HepG2 (cell line): ENCODE measurements around the gene ZNF726. TPM values are rescaled to one million over a fixed set of nuclear protein-coding genes. Genes with fewer than 3 reads are reported as not detected.
"Not testable (repeated sequence)": the region's sequence is repeated elsewhere in the genome, so short reads cannot be mapped to it uniquely, and the experiment has no call there.

Experiments
- ATAC-seq: fragments of 200-7000 bp; cut with Tn5 transposase; 3 replicates; pipeline ENCODE4 v1.9.1; 2020; ENCODE audit warnings: mild to moderate bottlenecking, moderate library complexity
- BruUV-seq: library from RNA; stranded (reverse); fragments of 400-500 nt; replicated peaks from 2 replicates; lab custom pipeline; 2021; lab: Mats Ljungman, UMichigan
- CTCF ChIA-PET: fragments of 300-600 bp; formaldehyde crosslinking; extraction: SDS; loops from one replicate; lab custom pipeline; 2021; ENCODE audit warnings: low total read pairs, inconsistent platforms, low intra/inter-chr PET ratio; lab: Yijun Ruan, JAX
- POLR2A ChIA-PET: fragments of 350-600 bp; sonication (Branson Sonifier 250); formaldehyde crosslinking; loops from one replicate; lab custom pipeline; 2020; ENCODE audit warnings: antibody characterized with exemption, inconsistent platforms; lab: Yijun Ruan, JAX
- DNase-seq: peaks from one replicate; pipeline ENCODE4 v3.0.0-alpha.2; 2015; ENCODE audit warnings: low spot score
- FAIRE-seq: peaks from 3 replicates; lab custom pipeline; 2011; peaks lifted over from hg19 to GRCh38; lab: Jason Lieb, UNC
- H2AFZ ChIP-seq: one replicate; pipeline ENCODE4 v1.6.1; 2011; ENCODE audit warnings: low read length, inconsistent platforms
- H3K27ac ChIP-seq: fragments of 300-600 bp; 3 replicates; pipeline ENCODE4 v1.8.0; 2011; ENCODE audit warnings: mixed run types, mild to moderate bottlenecking, mixed read lengths, low read length, inconsistent platforms; ENCODE audit not compliant: insufficient read depth; ENCODE audit errors: extremely low read length
- H3K27me3 ChIP-seq, 2 experiments: fragments of 200-600 bp in 1 of 2; 2 replicates in 1 of 2; 3 replicates in 1 of 2; pipeline versions ENCODE4 v1.6.0 to v1.8.0; 2011; ENCODE audit warnings: low read length in 2 of 2, mild to moderate bottlenecking in 2 of 2, moderate library complexity in 2 of 2, inconsistent platforms in 1 of 2; ENCODE audit not compliant: insufficient read depth in 2 of 2, control insufficient read depth in 1 of 2
- H3K36me3 ChIP-seq, 2 experiments: fragments of 200-600 bp in 1 of 2; replicated peaks in 1 of 2; 2 replicates in 1 of 2; 3 replicates in 1 of 2; pipeline versions ENCODE4 v1.5.1 to v1.8.0; 2011; ENCODE audit warnings: low read length in 2 of 2, inconsistent platforms in 1 of 2; ENCODE audit not compliant: insufficient read depth in 2 of 2, control insufficient read depth in 1 of 2
- H3K4me1 ChIP-seq: 2 replicates; pipeline ENCODE4 v1.5.1; 2012; ENCODE audit warnings: low read length, inconsistent platforms; ENCODE audit not compliant: insufficient read depth
- H3K4me2 ChIP-seq: 2 replicates; pipeline ENCODE4 v1.6.0; 2011; ENCODE audit warnings: low read depth, low read length, inconsistent platforms
- H3K4me3 ChIP-seq, 3 experiments: fragments of 200-600 bp in 1 of 3; sonication (generic), shearing (Covaris generic) in 1 of 3; replicated peaks in 1 of 3; 2 replicates each; pipeline ENCODE4 v1.5.1; 2011 to 2016; ENCODE audit warnings: low read length in 3 of 3, inconsistent platforms in 2 of 3, low read depth in 2 of 3, mild to moderate bottlenecking in 2 of 3, control low read depth in 1 of 3, mixed read lengths in 1 of 3; ENCODE audit not compliant: insufficient read depth in 1 of 3
- H3K79me2 ChIP-seq: one replicate; pipeline ENCODE4 v1.6.1; 2011; ENCODE audit warnings: low read length, inconsistent platforms; ENCODE audit not compliant: insufficient read depth
- H3K9ac ChIP-seq: 2 replicates; pipeline ENCODE4 v1.6.0; 2011; ENCODE audit warnings: mild to moderate bottlenecking, low read depth, low read length, inconsistent platforms; ENCODE audit not compliant: insufficient read depth
- H3K9me3 ChIP-seq: 2 replicates; pipeline ENCODE4 v1.5.1; 2012; ENCODE audit warnings: mild to moderate bottlenecking, low read length
- H4K20me1 ChIP-seq: 2 replicates; pipeline ENCODE4 v1.6.0; 2011; ENCODE audit warnings: inconsistent platforms, mild to moderate bottlenecking, low read length, moderate library complexity; ENCODE audit not compliant: insufficient read depth
- MAZ ChIP-seq, 2 experiments: sonication (generic) in 1 of 2; formaldehyde crosslinking in 1 of 2; IDR thresholded peaks; 2 replicates each; pipeline versions ENCODE4 v1.5.0 to v1.6.1; 2012 to 2020; ENCODE audit warnings: low read depth in 2 of 2, mild to moderate bottlenecking in 2 of 2, borderline replicate concordance in 1 of 2, improper control_type of control experiment in 1 of 2, low read length in 1 of 2, missing genetic modification reagents in 1 of 2, moderate library complexity in 1 of 2
- WGBS: methylation state at CpG from one replicate; pipeline ENCODE4 v1.1.6; 2017; ENCODE audit warnings: low lambda C conversion rate; 5-methylcytosine and 5-hydroxymethylcytosine counted together
- in situ Hi-C: cut with HindIII; loops from 2 replicates; pipeline ENCODE4 v1.10.0; 2017; ENCODE audit warnings: low pct_unique_long_range_greater_than_20kb; ENCODE audit not compliant: extremely low pct_ligation_motif_present
- intact Hi-C: fragments of 100-400 bp; cut with micrococcal nuclease; formaldehyde crosslinking; loops from one replicate; pipeline ENCODE4 v1.10.0; 2022; ENCODE audit not compliant: unreplicated experiment
- polyA plus RNA-seq, 8 experiments: library from polyadenylated mRNA; depleted of rRNA in 3 of 8; stranded (reverse) in 7 of 8; unstranded in 1 of 8; fragments of >200 nt; fragmentation: Illumina TruSeq in 4 of 8; extraction: Trizol in 4 of 8; gene quantifications; 2 replicates each; pipeline versions ENCODE4 v1.2.1 to v1.2.3, GENCODE V29; 2011 to 2016; ENCODE audit warnings: low read depth in 4 of 8, missing spikeins in 1 of 8, mixed read lengths in 1 of 8; ENCODE audit not compliant: insufficient read depth in 1 of 8
- total RNA-seq, 5 experiments: library from RNA; depleted of rRNA; stranded (reverse); fragments of >200 nt; fragmentation: Illumina TruSeq; extraction: Trizol; gene quantifications; 2 replicates each; pipeline ENCODE4 v1.2.3, GENCODE V29; 2016; ENCODE audit warnings: low read depth in 1 of 5
- TF ChIP-seq, protein P1 (sequence below): sonication (generic); formaldehyde crosslinking; conservative IDR thresholded peaks from 2 replicates; pipeline ENCODE4 v1.4.0; 2020; ENCODE audit warnings: mild to moderate bottlenecking, missing genetic modification reagents, moderate library complexity

The ZNF726 gene
- total and polyA plus RNA-seq, 2 of the 13 experiments (the other 11 are each of a cell fraction or from before 2014, with no cell fraction given), result not detected

- Histone ChIP-seq H3K27ac (no peak overlapping the region), H3K4me3 (no peak overlapping the region), H2AFZ (no peak overlapping the region), H3K4me1 (no peaks in the 10 kb centered on the region), H4K20me1 (no peaks in the 10 kb centered on the region), H3K27me3 (no peaks in the 10 kb centered on the region), H3K36me3 (no peaks in the 10 kb centered on the region), H3K9me3 (peaks cover 96% of the 10 kb centered on the region), H3K4me2 (no peak overlapping the region), H3K9ac (no peak overlapping the region), H3K79me2 (no peaks in the 10 kb centered on the region)
- ChIA-PET POLR2A (no interaction called here), CTCF (no interaction called here)
- FAIRE-seq (no peak), DNase-seq (no peak), ATAC-seq (no peak)
- no TSS peak for BruUV-seq
- 51% methylated on average over 2 of the region's 2 CpGs for WGBS
- in situ Hi-C loops (no loop called here), intact Hi-C loops (no loop called here)
- TF ChIP-seq, protein P1, sequence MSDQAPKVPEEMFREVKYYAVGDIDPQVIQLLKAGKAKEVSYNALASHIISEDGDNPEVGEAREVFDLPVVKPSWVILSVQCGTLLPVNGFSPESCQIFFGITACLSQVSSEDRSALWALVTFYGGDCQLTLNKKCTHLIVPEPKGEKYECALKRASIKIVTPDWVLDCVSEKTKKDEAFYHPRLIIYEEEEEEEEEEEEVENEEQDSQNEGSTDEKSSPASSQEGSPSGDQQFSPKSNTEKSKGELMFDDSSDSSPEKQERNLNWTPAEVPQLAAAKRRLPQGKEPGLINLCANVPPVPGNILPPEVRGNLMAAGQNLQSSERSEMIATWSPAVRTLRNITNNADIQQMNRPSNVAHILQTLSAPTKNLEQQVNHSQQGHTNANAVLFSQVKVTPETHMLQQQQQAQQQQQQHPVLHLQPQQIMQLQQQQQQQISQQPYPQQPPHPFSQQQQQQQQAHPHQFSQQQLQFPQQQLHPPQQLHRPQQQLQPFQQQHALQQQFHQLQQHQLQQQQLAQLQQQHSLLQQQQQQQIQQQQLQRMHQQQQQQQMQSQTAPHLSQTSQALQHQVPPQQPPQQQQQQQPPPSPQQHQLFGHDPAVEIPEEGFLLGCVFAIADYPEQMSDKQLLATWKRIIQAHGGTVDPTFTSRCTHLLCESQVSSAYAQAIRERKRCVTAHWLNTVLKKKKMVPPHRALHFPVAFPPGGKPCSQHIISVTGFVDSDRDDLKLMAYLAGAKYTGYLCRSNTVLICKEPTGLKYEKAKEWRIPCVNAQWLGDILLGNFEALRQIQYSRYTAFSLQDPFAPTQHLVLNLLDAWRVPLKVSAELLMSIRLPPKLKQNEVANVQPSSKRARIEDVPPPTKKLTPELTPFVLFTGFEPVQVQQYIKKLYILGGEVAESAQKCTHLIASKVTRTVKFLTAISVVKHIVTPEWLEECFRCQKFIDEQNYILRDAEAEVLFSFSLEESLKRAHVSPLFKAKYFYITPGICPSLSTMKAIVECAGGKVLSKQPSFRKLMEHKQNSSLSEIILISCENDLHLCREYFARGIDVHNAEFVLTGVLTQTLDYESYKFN (CRISPR knock-in tag), result no peak
- TF ChIP-seq MAZ (IDR thresholded peaks at IDR 0.05; ENCODE audit: borderline replicate concordance, low read depth, low read length), result no peak
- TF ChIP-seq MAZ (CRISPR knock-in tag; IDR thresholded peaks at IDR 0.05; ENCODE audit: low read depth), result no peak
Observed at GRCh38 chr19:23974941-23975340, 60.3 kb downstream of the ZNF726 start.

DNA sequence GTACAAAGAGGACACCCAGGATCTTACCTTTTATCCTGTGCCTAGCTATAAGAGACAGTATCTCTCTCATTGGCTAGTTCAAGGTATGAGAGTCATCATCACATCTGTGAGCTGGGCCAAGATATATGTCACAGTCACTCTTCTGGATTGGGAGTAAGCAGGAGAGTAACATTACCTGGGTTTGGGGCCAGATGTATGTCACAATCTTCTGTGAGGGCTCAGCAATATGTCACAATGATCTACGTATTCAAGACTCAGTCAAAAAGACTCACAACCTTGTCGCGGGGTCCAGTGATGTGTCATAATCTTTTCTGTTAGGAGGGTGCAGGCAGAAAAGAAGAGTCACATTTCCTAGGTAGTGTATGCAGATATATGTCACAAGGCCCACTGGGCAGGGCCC is 61.9 kb downstream of the ZNF726 start:
- FAIRE-seq, H3K4me3 ChIP-seq, H3K9ac ChIP-seq, CTCF ChIA-PET, DNase-seq, intact Hi-C loops, BruUV-seq, H3K27ac ChIP-seq, in situ Hi-C loops, POLR2A ChIA-PET, H3K36me3 ChIP-seq, ATAC-seq, H3K4me2 ChIP-seq, H3K4me1 ChIP-seq, H3K27me3 ChIP-seq, H4K20me1 ChIP-seq, H3K79me2 ChIP-seq, H2AFZ ChIP-seq: not testable (repeated sequence)
- peaks cover 99% of the 10 kb centered on the region for H3K9me3 ChIP-seq
- WGBS, result 63% methylated on average over 3 of the region's 3 CpGs
